ENCODE results near the gene PFN4. TPM values are rescaled to one million over a fixed set of nuclear protein-coding genes. Genes with fewer than 3 reads are reported as not detected.
"Not testable (repeated sequence)": the region's sequence is repeated elsewhere in the genome, so short reads cannot be mapped to it uniquely, and the experiment has no call there.

Gene PFN4
- polyA plus RNA-seq, 1 donor, result 1.3 TPM

- no peak overlapping the region for H3K27ac ChIP-seq (ENCODE audit: low read length)
- H3K9me3 ChIP-seq (ENCODE audit: control insufficient read depth, low read depth, low read length), result no peaks in the 10 kb centered on the region
- peaks cover 3% of the 10 kb centered on the region for H3K36me3 ChIP-seq (ENCODE audit: control insufficient read depth, insufficient read depth, low read length)
- no peaks in the 10 kb centered on the region for H3K27me3 ChIP-seq (ENCODE audit: control insufficient read depth, insufficient read depth, low read length)
- no peak for DNase-seq
- WGBS (ENCODE audit: insufficient coverage, low lambda C conversion rate), result 88% methylated on average over 1 of the region's 2 CpGs
- H3K4me1 ChIP-seq (ENCODE audit: control insufficient read depth, insufficient read depth, low read length), result no peaks in the 10 kb centered on the region
- no peak overlapping the region for H3K4me3 ChIP-seq (ENCODE audit: low read length)
Observed at GRCh38 chr2:24115057-24115456, 8.1 kb downstream of the PFN4 start.

- H3K36me3 ChIP-seq (ENCODE audit: control insufficient read depth, insufficient read depth, low read length), result peaks cover 3% of the 10 kb centered on the region
- H3K27ac ChIP-seq (ENCODE audit: low read length), result no peak overlapping the region
- H3K4me3 ChIP-seq (ENCODE audit: low read length), result no peak overlapping the region
- DNase-seq, result no peak
- WGBS (ENCODE audit: insufficient coverage, low lambda C conversion rate), result no CpG with 5 or more reads among the region's 2 CpGs
- H3K9me3 ChIP-seq (ENCODE audit: control insufficient read depth, low read depth, low read length), result peaks cover 8% of the 10 kb centered on the region
- no peaks in the 10 kb centered on the region for H3K27me3 ChIP-seq (ENCODE audit: control insufficient read depth, insufficient read depth, low read length)
- H3K4me1 ChIP-seq (ENCODE audit: control insufficient read depth, insufficient read depth, low read length), result no peaks in the 10 kb centered on the region
Observed at GRCh38 chr2:24111407-24111901, 11.7 kb downstream of the PFN4 start.

GRCh38 chr2:24110660-24111303, 12.4 kb downstream of the PFN4 start:
- H3K9me3 ChIP-seq (ENCODE audit: control insufficient read depth, low read depth, low read length), result peaks cover 8% of the 10 kb centered on the region
- no peaks in the 10 kb centered on the region for H3K4me1 ChIP-seq (ENCODE audit: control insufficient read depth, insufficient read depth, low read length)
- no peaks in the 10 kb centered on the region for H3K27me3 ChIP-seq (ENCODE audit: control insufficient read depth, insufficient read depth, low read length)
- peaks cover 3% of the 10 kb centered on the region for H3K36me3 ChIP-seq (ENCODE audit: control insufficient read depth, insufficient read depth, low read length)
- H3K27ac ChIP-seq (ENCODE audit: low read length), result no peak overlapping the region
- no peak for DNase-seq
- H3K4me3 ChIP-seq (ENCODE audit: low read length), result no peak overlapping the region
- WGBS (ENCODE audit: insufficient coverage, low lambda C conversion rate), result no CpG with 5 or more reads among the region's 7 CpGs

GRCh38 chr2:24109431-24109830, 13.7 kb downstream of the PFN4 start:
- not testable (repeated sequence) for H3K4me3 ChIP-seq (ENCODE audit: low read length); H3K4me1 ChIP-seq (ENCODE audit: control insufficient read depth, insufficient read depth, low read length); H3K27me3 ChIP-seq (ENCODE audit: control insufficient read depth, insufficient read depth, low read length); DNase-seq; H3K36me3 ChIP-seq (ENCODE audit: control insufficient read depth, insufficient read depth, low read length); H3K9me3 ChIP-seq (ENCODE audit: control insufficient read depth, low read depth, low read length); H3K27ac ChIP-seq (ENCODE audit: low read length)
- 100% methylated on average over 1 of the region's 1 CpG for WGBS (ENCODE audit: insufficient coverage, low lambda C conversion rate)

GRCh38 chr2:24107336-24107735, 15.8 kb downstream of the PFN4 start:
- Histone ChIP-seq H3K27me3 (ENCODE audit: control insufficient read depth, insufficient read depth, low read length) (no peaks in the 10 kb centered on the region), H3K27ac (ENCODE audit: low read length) (no peak overlapping the region), H3K36me3 (ENCODE audit: control insufficient read depth, insufficient read depth, low read length) (no peaks in the 10 kb centered on the region), H3K4me1 (ENCODE audit: control insufficient read depth, insufficient read depth, low read length) (no peaks in the 10 kb centered on the region), H3K9me3 (ENCODE audit: control insufficient read depth, low read depth, low read length) (peaks cover 8% of the 10 kb centered on the region), H3K4me3 (ENCODE audit: low read length) (no peak overlapping the region)
- no peak for DNase-seq
- WGBS (ENCODE audit: insufficient coverage, low lambda C conversion rate), result 100% methylated on average over 1 of the region's 1 CpG

GRCh38 chr2:24106786-24107185, 16.3 kb downstream of the PFN4 start:
- Histone ChIP-seq H3K4me3 (ENCODE audit: low read length) (no peak overlapping the region), H3K27me3 (ENCODE audit: control insufficient read depth, insufficient read depth, low read length) (no peaks in the 10 kb centered on the region), H3K36me3 (ENCODE audit: control insufficient read depth, insufficient read depth, low read length) (no peaks in the 10 kb centered on the region), H3K27ac (ENCODE audit: low read length) (no peak overlapping the region), H3K4me1 (ENCODE audit: control insufficient read depth, insufficient read depth, low read length) (no peaks in the 10 kb centered on the region), H3K9me3 (ENCODE audit: control insufficient read depth, low read depth, low read length) (peaks cover 8% of the 10 kb centered on the region)
- no peak for DNase-seq

GRCh38 chr2:24105816-24106215, 17.3 kb downstream of the PFN4 start:
- Histone ChIP-seq H3K9me3 (ENCODE audit: control insufficient read depth, low read depth, low read length) (peaks cover 8% of the 10 kb centered on the region), H3K27me3 (ENCODE audit: control insufficient read depth, insufficient read depth, low read length) (no peaks in the 10 kb centered on the region), H3K4me1 (ENCODE audit: control insufficient read depth, insufficient read depth, low read length) (no peaks in the 10 kb centered on the region), H3K36me3 (ENCODE audit: control insufficient read depth, insufficient read depth, low read length) (no peaks in the 10 kb centered on the region), H3K27ac (ENCODE audit: low read length) (no peak overlapping the region), H3K4me3 (ENCODE audit: low read length) (no peak overlapping the region)
- WGBS (ENCODE audit: insufficient coverage, low lambda C conversion rate), result 100% methylated on average over 1 of the region's 2 CpGs
- no peak for DNase-seq

GRCh38 chr2:24104906-24105305, 18.2 kb downstream of the PFN4 start:
- no peaks in the 10 kb centered on the region for H3K27me3 ChIP-seq (ENCODE audit: control insufficient read depth, insufficient read depth, low read length)
- H3K27ac ChIP-seq (ENCODE audit: low read length), result no peak overlapping the region
- peaks cover 8% of the 10 kb centered on the region for H3K9me3 ChIP-seq (ENCODE audit: control insufficient read depth, low read depth, low read length)
- DNase-seq, result no peak
- no CpG with 5 or more reads among the region's 4 CpGs for WGBS (ENCODE audit: insufficient coverage, low lambda C conversion rate)
- H3K36me3 ChIP-seq (ENCODE audit: control insufficient read depth, insufficient read depth, low read length), result no peaks in the 10 kb centered on the region
- H3K4me1 ChIP-seq (ENCODE audit: control insufficient read depth, insufficient read depth, low read length), result no peaks in the 10 kb centered on the region
- H3K4me3 ChIP-seq (ENCODE audit: low read length), result no peak overlapping the region

- WGBS (ENCODE audit: insufficient coverage, low lambda C conversion rate), result no CpG with 5 or more reads among the region's 8 CpGs
- Histone ChIP-seq H3K27me3 (ENCODE audit: control insufficient read depth, insufficient read depth, low read length) (no peaks in the 10 kb centered on the region), H3K4me3 (ENCODE audit: low read length) (no peak overlapping the region), H3K36me3 (ENCODE audit: control insufficient read depth, insufficient read depth, low read length) (no peaks in the 10 kb centered on the region), H3K9me3 (ENCODE audit: control insufficient read depth, low read depth, low read length) (peaks cover 8% of the 10 kb centered on the region), H3K4me1 (ENCODE audit: control insufficient read depth, insufficient read depth, low read length) (no peaks in the 10 kb centered on the region), H3K27ac (ENCODE audit: low read length) (no peak overlapping the region)
- no peak for DNase-seq
Observed at GRCh38 chr2:24104110-24104650, 19.0 kb downstream of the PFN4 start.

- WGBS (ENCODE audit: insufficient coverage, low lambda C conversion rate), result 89% methylated on average over 1 of the region's 1 CpG
- Histone ChIP-seq H3K4me1 (ENCODE audit: control insufficient read depth, insufficient read depth, low read length) (no peaks in the 10 kb centered on the region), H3K9me3 (ENCODE audit: control insufficient read depth, low read depth, low read length) (peaks cover 8% of the 10 kb centered on the region), H3K27ac (ENCODE audit: low read length) (no peak overlapping the region), H3K4me3 (ENCODE audit: low read length) (no peak overlapping the region), H3K27me3 (ENCODE audit: control insufficient read depth, insufficient read depth, low read length) (no peaks in the 10 kb centered on the region), H3K36me3 (ENCODE audit: control insufficient read depth, insufficient read depth, low read length) (no peaks in the 10 kb centered on the region)
- DNase-seq, result no peak
Observed at GRCh38 chr2:24102677-24103076, 20.5 kb downstream of the PFN4 start.

GRCh38 chr2:24101992-24102391, 21.1 kb downstream of the PFN4 start:
- Histone ChIP-seq H3K27ac (ENCODE audit: low read length) (no peak overlapping the region), H3K36me3 (ENCODE audit: control insufficient read depth, insufficient read depth, low read length) (no peaks in the 10 kb centered on the region), H3K9me3 (ENCODE audit: control insufficient read depth, low read depth, low read length) (peaks cover 4% of the 10 kb centered on the region), H3K4me3 (ENCODE audit: low read length) (no peak overlapping the region), H3K27me3 (ENCODE audit: control insufficient read depth, insufficient read depth, low read length) (no peaks in the 10 kb centered on the region), H3K4me1 (ENCODE audit: control insufficient read depth, insufficient read depth, low read length) (no peaks in the 10 kb centered on the region)
- no peak for DNase-seq
- 88% methylated on average over 1 of the region's 2 CpGs for WGBS (ENCODE audit: insufficient coverage, low lambda C conversion rate)
